ENCODE data around the gene MAST4. TPM values are rescaled to one million over a fixed set of nuclear protein-coding genes. Genes with fewer than 3 reads are reported as not detected.
A peak's percentile ranks its signal among the peaks of the same experiment; 100 is the strongest.

MAST4 gene
- polyA plus RNA-seq, 2 donors = 18.3 to 22.2 TPM

DNA sequence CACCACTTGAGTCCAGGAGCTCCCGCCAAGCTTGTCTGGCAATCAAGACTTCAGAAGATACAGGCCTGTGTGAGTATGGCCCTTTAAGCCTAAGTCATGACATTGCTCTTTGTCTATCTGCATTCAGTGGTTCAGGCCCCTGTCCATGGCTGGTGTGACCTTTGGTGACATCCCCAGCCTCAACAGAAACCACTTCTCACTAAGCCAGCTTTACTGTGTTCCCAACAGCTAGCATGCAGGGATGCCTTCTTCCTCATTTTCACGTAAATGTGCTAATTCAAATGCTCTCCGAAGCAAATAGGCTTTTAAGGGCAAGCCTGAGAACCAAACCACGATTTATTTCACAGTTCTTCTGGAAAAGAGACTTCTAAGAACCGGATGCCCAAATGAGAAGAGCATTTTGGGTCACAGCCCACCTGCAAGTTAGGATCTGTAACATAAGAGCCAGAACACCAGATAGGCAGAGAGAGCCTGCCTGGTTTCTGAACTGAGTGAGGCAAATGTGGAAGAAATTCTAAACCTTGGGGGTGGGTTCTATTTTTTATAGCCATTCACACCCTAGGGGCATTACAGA, 585.5 kb downstream of the MAST4 start:
- no peaks in the 10 kb centered on the region for H3K36me3 ChIP-seq (ENCODE audit: control insufficient read depth in 2 of 2, insufficient read depth in 2 of 2, low read length in 1 of 2)
- H3K9me3 ChIP-seq (ENCODE audit: control insufficient read depth in 2 of 2, insufficient read depth in 1 of 2, low read depth in 1 of 2, low read length in 1 of 2) = no peaks in the 10 kb centered on the region
- H3K27ac ChIP-seq (ENCODE audit: low read depth in 2 of 2, low read length in 1 of 2) = peak overlapping the region in 1 of 2 donors; percentile 3
- no peak overlapping the region for H3K4me3 ChIP-seq (ENCODE audit: low read depth in 1 of 2, low read length in 2 of 2)
- no peaks in the 10 kb centered on the region for H3K27me3 ChIP-seq (ENCODE audit: control insufficient read depth in 1 of 2, insufficient read depth in 2 of 2, low read length in 2 of 2)
- 56 to 60% methylated on average over 5 of the region's 5 CpGs for WGBS, 2 donors
- no peaks in the 10 kb centered on the region for H3K4me1 ChIP-seq (ENCODE audit: control insufficient read depth in 2 of 2, insufficient read depth in 2 of 2, low read length in 1 of 2)

DNA sequence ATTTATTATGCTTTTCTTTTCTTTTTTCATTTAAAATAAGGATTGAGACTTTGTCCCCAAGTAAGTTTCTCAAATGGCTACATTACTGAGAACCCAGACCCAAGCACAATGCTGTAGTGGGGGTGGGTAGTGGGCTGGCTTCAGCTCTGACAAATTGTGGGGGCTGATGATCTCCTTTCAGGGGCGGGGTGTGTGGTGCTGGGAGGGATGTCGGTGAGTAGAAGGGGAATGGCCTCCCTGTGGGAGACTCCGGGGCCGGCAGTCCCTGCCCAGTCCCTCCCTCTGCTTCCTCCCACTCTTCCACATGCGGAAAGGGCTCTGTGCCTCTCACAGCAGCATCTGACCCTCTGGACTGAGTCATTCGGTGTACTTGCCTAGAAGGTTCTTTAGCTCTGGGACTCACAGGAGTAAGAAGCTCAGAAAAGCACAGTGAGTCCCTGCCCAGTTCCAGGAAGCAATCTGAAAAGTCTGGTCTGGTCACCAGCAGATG, 586.2 kb downstream of the MAST4 start:
- Histone ChIP-seq H3K4me1 (ENCODE audit: control insufficient read depth in 2 of 2, insufficient read depth in 2 of 2, low read length in 1 of 2) (no peaks in the 10 kb centered on the region), H3K27me3 (ENCODE audit: control insufficient read depth in 1 of 2, insufficient read depth in 2 of 2, low read length in 2 of 2) (no peaks in the 10 kb centered on the region), H3K4me3 (ENCODE audit: low read depth in 1 of 2, low read length in 2 of 2) (no peak overlapping the region), H3K27ac (ENCODE audit: low read depth in 2 of 2, low read length in 1 of 2) (peak overlapping the region in 1 of 2 donors; percentile 53), H3K36me3 (ENCODE audit: control insufficient read depth in 2 of 2, insufficient read depth in 2 of 2, low read length in 1 of 2) (no peaks in the 10 kb centered on the region), H3K9me3 (ENCODE audit: control insufficient read depth in 2 of 2, insufficient read depth in 1 of 2, low read depth in 1 of 2, low read length in 1 of 2) (no peaks in the 10 kb centered on the region)
- 20 to 32% methylated on average over 6 of the region's 6 CpGs for WGBS, 2 donors

DNA sequence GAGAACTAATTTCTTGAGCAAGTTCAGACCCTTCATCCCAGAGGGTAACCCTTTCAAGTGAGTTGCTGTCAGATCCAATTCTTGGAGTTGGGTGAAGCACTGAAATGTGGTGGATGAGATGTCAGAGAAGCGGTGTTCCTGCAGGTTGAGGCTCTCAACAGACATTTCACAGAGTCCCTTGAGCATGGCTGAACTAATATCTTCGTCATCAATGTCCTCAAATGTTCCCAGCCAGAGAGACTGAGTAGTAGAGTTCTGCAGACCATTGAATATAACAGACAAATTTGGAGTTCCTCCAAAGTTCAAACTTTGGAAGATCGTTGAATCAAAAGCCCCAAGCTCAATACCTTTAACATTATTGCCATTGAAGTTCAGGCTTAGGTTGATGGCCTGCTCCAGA, 587.7 kb downstream of the MAST4 start:
- Histone ChIP-seq H3K27ac (ENCODE audit: low read depth in 2 of 2, low read length in 1 of 2) (no peak overlapping the region), H3K4me1 (ENCODE audit: control insufficient read depth in 2 of 2, insufficient read depth in 2 of 2, low read length in 1 of 2) (no peaks in the 10 kb centered on the region), H3K27me3 (ENCODE audit: control insufficient read depth in 1 of 2, insufficient read depth in 2 of 2, low read length in 2 of 2) (no peaks in the 10 kb centered on the region), H3K4me3 (ENCODE audit: low read depth in 1 of 2, low read length in 2 of 2) (no peak overlapping the region), H3K36me3 (ENCODE audit: control insufficient read depth in 2 of 2, insufficient read depth in 2 of 2, low read length in 1 of 2) (no peaks in the 10 kb centered on the region), H3K9me3 (ENCODE audit: control insufficient read depth in 2 of 2, insufficient read depth in 1 of 2, low read depth in 1 of 2, low read length in 1 of 2) (no peaks in the 10 kb centered on the region)
- 97 to 98% methylated on average over 3 of the region's 3 CpGs for WGBS, 2 donors

DNA sequence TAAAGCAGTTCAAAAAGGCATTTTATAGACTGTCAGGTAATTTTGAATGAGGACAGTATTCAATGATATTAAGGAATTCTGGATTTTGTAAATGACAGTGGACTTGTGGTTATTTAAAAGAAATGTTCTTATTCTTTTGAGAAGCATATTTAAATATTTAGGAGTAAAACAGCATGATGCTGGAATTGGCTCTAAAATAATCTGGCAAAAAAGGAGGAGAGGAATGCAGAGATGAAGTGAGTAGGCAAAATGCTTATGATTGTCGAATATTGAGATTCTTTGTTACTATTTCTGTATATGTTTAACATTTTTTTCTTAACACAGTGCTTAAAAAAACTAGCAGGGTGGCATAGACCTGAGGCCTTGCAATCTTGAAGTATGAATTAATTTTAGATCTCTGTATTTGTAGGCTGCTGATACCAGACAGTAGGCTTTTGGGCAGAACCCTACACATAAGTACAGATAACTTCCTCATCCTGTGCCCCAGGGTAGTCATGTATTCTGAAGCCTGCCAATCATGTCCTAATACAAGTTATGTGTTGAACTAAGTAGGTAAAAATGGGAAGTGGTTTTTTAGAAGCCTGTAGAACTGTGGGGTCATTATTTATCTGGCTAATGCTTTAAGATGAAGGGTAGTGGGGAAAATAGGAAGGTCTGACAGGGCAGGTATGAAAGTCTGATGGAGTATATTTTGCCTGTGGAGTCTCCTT, 591.0 kb downstream of the MAST4 start:
- H3K9me3 ChIP-seq (ENCODE audit: control insufficient read depth in 2 of 2, insufficient read depth in 1 of 2, low read depth in 1 of 2, low read length in 1 of 2) = no peaks in the 10 kb centered on the region
- no peaks in the 10 kb centered on the region for H3K4me1 ChIP-seq (ENCODE audit: control insufficient read depth in 2 of 2, insufficient read depth in 2 of 2, low read length in 1 of 2)
- 49 to 68% methylated on average over 1 of the region's 1 CpG for WGBS, 2 donors
- no peaks in the 10 kb centered on the region for H3K36me3 ChIP-seq (ENCODE audit: control insufficient read depth in 2 of 2, insufficient read depth in 2 of 2, low read length in 1 of 2)
- H3K27ac ChIP-seq (ENCODE audit: low read depth in 2 of 2, low read length in 1 of 2) = no peak overlapping the region
- no peak overlapping the region for H3K4me3 ChIP-seq (ENCODE audit: low read depth in 1 of 2, low read length in 2 of 2)
- no peaks in the 10 kb centered on the region for H3K27me3 ChIP-seq (ENCODE audit: control insufficient read depth in 1 of 2, insufficient read depth in 2 of 2, low read length in 2 of 2)

DNA sequence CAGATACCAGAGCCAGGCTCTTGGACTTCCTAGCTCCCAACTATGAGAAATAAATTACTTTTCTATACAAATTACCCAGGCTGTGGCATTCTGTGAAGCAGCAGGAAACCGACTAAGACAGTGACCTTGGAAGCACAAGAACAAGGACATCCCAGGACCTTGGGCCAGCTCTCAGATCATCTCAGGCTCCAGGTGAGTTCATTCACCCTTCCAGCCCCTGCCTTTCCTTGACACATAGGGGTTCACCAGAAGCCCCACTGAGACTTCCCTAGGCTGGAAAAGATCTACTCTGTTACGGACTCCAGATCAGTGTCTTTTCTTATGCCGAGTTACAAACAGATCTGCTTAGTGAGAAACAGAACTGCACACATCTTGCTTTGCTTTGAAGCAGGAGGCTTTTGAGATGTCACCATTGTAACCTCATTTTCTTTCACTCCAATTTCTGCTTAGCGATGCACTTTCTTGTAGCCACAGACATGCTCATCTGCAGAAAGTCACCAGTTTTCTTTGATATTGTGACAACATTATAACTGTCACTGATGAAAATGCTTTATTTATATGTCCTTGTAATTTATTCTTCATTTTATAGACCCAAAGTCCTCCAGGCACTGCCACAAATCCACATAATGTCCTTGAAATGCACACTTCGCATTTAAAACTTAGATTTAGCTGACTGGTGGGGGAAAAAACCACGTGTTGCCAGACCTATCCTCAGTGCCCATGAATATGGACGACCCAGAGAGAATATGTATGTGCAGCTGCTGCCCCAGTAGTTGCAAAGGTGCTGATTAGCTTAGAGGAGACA, 592.3 kb downstream of the MAST4 start:
- WGBS, 2 donors = 82 to 89% methylated on average over 7 of the region's 7 CpGs

DNA sequence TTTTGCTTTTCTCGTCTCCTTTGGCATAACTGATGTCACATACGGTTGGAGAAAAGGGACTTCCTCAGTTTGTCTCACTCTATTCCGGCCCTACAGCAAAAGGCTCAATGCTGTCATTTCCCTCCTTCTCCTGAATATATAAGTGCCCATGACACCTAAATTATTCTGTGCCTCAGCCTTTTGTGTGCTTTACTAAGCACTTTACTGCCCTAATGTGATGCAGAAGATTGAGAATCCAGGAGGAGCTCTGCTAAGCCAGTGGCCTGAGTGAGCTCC, 592.8 kb downstream of the MAST4 start:
- no peak overlapping the region for H3K4me3 ChIP-seq (ENCODE audit: low read depth in 1 of 2, low read length in 2 of 2)
- no peaks in the 10 kb centered on the region for H3K4me1 ChIP-seq (ENCODE audit: control insufficient read depth in 2 of 2, insufficient read depth in 2 of 2, low read length in 1 of 2)
- H3K36me3 ChIP-seq (ENCODE audit: control insufficient read depth in 2 of 2, insufficient read depth in 2 of 2, low read length in 1 of 2) = no peaks in the 10 kb centered on the region
- H3K27ac ChIP-seq (ENCODE audit: low read depth in 2 of 2, low read length in 1 of 2) = peak overlapping the region in 1 of 2 donors; percentile 9
- H3K27me3 ChIP-seq (ENCODE audit: control insufficient read depth in 1 of 2, insufficient read depth in 2 of 2, low read length in 2 of 2) = no peaks in the 10 kb centered on the region
- 91 to 94% methylated on average over 3 of the region's 3 CpGs for WGBS, 2 donors
- no peaks in the 10 kb centered on the region for H3K9me3 ChIP-seq (ENCODE audit: control insufficient read depth in 2 of 2, insufficient read depth in 1 of 2, low read depth in 1 of 2, low read length in 1 of 2)

More for the DNA sequence above, 592.3 kb downstream of the MAST4 start:
- no peak overlapping the region for H3K4me3 ChIP-seq (ENCODE audit: low read depth in 1 of 2, low read length in 2 of 2)
- peak overlapping the region in 1 of 2 donors; percentile 9 for H3K27ac ChIP-seq (ENCODE audit: low read depth in 2 of 2, low read length in 1 of 2)
- no peaks in the 10 kb centered on the region for H3K9me3 ChIP-seq (ENCODE audit: control insufficient read depth in 2 of 2, insufficient read depth in 1 of 2, low read depth in 1 of 2, low read length in 1 of 2)
- no peaks in the 10 kb centered on the region for H3K27me3 ChIP-seq (ENCODE audit: control insufficient read depth in 1 of 2, insufficient read depth in 2 of 2, low read length in 2 of 2)
- no peaks in the 10 kb centered on the region for H3K36me3 ChIP-seq (ENCODE audit: control insufficient read depth in 2 of 2, insufficient read depth in 2 of 2, low read length in 1 of 2)
- no peaks in the 10 kb centered on the region for H3K4me1 ChIP-seq (ENCODE audit: control insufficient read depth in 2 of 2, insufficient read depth in 2 of 2, low read length in 1 of 2)

DNA sequence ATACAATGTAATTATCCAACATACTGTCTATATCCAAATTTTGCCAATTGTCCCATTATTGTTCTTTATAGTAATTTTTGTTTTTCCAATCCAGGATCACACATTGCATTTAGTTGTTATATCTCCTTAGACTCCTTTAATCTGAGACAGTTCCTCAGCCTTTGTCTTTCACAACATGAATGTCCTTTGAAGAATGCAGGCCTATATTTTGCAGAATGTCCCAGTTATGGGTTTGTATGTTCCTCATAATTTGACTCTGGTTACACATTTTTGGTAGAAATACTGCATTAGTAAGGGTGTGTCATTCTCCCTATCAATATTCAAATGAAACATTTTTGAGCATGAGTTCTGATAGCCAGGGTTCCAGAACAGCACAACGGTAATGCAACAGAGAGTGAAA, 593.7 kb downstream of the MAST4 start:
- H3K4me1 ChIP-seq (ENCODE audit: control insufficient read depth in 2 of 2, insufficient read depth in 2 of 2, low read length in 1 of 2) = no peaks in the 10 kb centered on the region
- no peaks in the 10 kb centered on the region for H3K27me3 ChIP-seq (ENCODE audit: control insufficient read depth in 1 of 2, insufficient read depth in 2 of 2, low read length in 2 of 2)
- H3K9me3 ChIP-seq (ENCODE audit: control insufficient read depth in 2 of 2, insufficient read depth in 1 of 2, low read depth in 1 of 2, low read length in 1 of 2) = no peaks in the 10 kb centered on the region
- WGBS, 2 donors = 86 to 98% methylated on average over 1 of the region's 1 CpG
- no peaks in the 10 kb centered on the region for H3K36me3 ChIP-seq (ENCODE audit: control insufficient read depth in 2 of 2, insufficient read depth in 2 of 2, low read length in 1 of 2)
- H3K27ac ChIP-seq (ENCODE audit: low read depth in 2 of 2, low read length in 1 of 2) = no peak overlapping the region
- no peak overlapping the region for H3K4me3 ChIP-seq (ENCODE audit: low read depth in 1 of 2, low read length in 2 of 2)

DNA sequence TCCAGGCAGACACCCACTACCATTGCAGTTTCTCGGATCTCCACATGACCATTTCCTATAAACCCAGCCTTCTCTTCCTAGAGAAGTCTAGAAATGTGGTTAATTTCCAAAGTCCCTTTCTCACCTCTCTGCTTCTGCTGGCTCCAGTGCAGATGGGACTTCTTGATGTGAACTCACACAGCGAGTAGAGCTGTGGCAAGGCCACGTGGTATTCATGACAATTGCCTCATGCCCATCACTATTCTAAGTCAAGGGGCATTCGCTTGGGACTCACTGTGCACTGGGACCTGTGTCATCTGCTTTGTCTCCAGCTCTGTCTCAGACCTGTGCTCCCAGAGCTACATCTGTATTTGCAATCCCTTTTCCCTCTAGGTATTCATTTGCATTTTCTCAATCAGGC, 594.2 kb downstream of the MAST4 start:
- H3K9me3 ChIP-seq (ENCODE audit: control insufficient read depth in 2 of 2, insufficient read depth in 1 of 2, low read depth in 1 of 2, low read length in 1 of 2) = no peaks in the 10 kb centered on the region
- no peak overlapping the region for H3K4me3 ChIP-seq (ENCODE audit: low read depth in 1 of 2, low read length in 2 of 2)
- no peak overlapping the region for H3K27ac ChIP-seq (ENCODE audit: low read depth in 2 of 2, low read length in 1 of 2)
- 88 to 92% methylated on average over 4 of the region's 4 CpGs for whole genome bisulfite sequencing, 2 donors
- H3K4me1 ChIP-seq (ENCODE audit: control insufficient read depth in 2 of 2, insufficient read depth in 2 of 2, low read length in 1 of 2) = no peaks in the 10 kb centered on the region
- H3K27me3 ChIP-seq (ENCODE audit: control insufficient read depth in 1 of 2, insufficient read depth in 2 of 2, low read length in 2 of 2) = no peaks in the 10 kb centered on the region
- no peaks in the 10 kb centered on the region for H3K36me3 ChIP-seq (ENCODE audit: control insufficient read depth in 2 of 2, insufficient read depth in 2 of 2, low read length in 1 of 2)

DNA sequence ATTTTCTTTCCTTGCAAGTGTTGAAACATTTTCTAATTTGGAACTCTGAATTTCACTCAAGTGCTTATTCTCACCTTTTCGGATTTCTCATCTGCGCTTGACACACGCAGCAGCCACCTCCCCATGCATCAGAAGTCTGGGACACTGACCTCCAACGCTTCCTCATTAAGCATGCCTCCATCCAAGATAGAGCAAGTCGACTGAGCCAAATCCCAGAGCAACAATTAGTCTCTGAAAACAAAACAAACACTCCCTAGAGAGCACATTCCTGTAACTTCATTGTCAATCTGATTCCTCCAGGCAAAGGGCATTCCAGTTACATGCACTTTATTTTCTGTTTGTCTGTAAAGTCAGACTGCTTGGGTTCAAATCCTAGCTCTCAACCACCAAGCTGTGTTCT, 594.7 kb downstream of the MAST4 start:
- H3K4me3 ChIP-seq (ENCODE audit: low read depth in 1 of 2, low read length in 2 of 2) = no peak overlapping the region
- no peaks in the 10 kb centered on the region for H3K4me1 ChIP-seq (ENCODE audit: control insufficient read depth in 2 of 2, insufficient read depth in 2 of 2, low read length in 1 of 2)
- no peaks in the 10 kb centered on the region for H3K36me3 ChIP-seq (ENCODE audit: control insufficient read depth in 2 of 2, insufficient read depth in 2 of 2, low read length in 1 of 2)
- H3K27me3 ChIP-seq (ENCODE audit: control insufficient read depth in 1 of 2, insufficient read depth in 2 of 2, low read length in 2 of 2) = no peaks in the 10 kb centered on the region
- no peak overlapping the region for H3K27ac ChIP-seq (ENCODE audit: low read depth in 2 of 2, low read length in 1 of 2)
- WGBS, 2 donors = 54 to 58% methylated on average over 5 of the region's 5 CpGs
- H3K9me3 ChIP-seq (ENCODE audit: control insufficient read depth in 2 of 2, insufficient read depth in 1 of 2, low read depth in 1 of 2, low read length in 1 of 2) = no peaks in the 10 kb centered on the region

Data from esophagus (tissue), 2 donors.